HG02852 (cell line): ENCODE data around the gene IGHMBP2.

Experiments used
- ATAC-seq: cut with Tn5 transposase; IDR thresholded peaks from one replicate; pipeline ENCODE4 v1.9.1; 2021; ENCODE audit warnings: mild to moderate bottlenecking, moderate library complexity; ENCODE audit not compliant: unreplicated experiment

Gene IGHMBP2

GRCh38 chr11:68938816-68939582 lies 35.3 kb downstream of the IGHMBP2 start:
- ATAC-seq: no peak

DNA sequence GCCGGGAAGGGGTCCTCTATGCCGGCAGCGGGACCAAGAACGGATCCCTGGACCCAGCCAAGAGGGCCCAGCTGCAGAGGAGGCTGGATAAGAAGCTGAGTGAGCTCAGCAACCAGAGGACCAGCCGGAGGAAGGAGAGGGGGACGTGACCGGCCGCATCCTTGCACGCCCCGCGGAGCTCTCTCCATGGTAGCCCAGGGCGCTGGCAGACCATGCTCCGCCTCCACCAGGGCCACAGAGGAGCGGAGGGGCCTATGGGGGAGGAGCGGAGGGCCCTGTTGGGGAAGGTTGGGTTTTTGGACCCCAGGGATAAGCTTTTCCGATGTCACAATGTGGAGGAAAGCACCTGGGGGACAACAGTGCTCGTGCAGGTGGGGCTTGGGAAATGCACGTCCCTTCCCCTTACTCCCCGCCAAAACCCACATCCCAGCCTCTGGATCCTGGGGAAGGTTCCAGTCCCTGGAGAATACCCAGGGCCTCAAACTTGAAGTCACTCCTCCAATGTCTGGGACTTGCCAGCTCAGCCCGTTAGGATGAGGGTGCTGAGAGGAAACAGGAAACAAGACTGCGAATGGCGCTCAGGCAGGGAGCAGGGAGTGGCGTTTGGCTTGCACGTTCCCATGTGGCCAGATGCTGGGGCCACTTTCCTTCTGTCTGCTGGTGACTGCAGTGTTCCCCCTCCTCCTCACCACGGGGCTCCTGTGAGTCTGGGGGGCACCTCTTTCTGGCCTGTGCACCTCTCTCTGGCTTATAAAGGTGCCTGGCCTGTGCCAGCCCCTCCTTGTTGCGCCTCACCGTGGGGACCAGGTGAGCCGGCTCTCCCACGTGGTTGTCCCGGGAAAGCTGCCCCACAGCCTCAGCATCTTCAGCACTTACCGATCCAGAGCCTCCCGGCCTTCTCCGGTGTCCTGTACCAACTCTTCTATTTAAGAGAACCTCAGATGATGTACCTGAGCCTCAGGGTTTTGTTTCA lies 36.2 kb downstream of the IGHMBP2 start:
- ATAC-seq: no peak

- no peak for ATAC-seq
These were observed 37.1 kb downstream of the IGHMBP2 start for GRCh38 chr11:68940651-68941323.

DNA sequence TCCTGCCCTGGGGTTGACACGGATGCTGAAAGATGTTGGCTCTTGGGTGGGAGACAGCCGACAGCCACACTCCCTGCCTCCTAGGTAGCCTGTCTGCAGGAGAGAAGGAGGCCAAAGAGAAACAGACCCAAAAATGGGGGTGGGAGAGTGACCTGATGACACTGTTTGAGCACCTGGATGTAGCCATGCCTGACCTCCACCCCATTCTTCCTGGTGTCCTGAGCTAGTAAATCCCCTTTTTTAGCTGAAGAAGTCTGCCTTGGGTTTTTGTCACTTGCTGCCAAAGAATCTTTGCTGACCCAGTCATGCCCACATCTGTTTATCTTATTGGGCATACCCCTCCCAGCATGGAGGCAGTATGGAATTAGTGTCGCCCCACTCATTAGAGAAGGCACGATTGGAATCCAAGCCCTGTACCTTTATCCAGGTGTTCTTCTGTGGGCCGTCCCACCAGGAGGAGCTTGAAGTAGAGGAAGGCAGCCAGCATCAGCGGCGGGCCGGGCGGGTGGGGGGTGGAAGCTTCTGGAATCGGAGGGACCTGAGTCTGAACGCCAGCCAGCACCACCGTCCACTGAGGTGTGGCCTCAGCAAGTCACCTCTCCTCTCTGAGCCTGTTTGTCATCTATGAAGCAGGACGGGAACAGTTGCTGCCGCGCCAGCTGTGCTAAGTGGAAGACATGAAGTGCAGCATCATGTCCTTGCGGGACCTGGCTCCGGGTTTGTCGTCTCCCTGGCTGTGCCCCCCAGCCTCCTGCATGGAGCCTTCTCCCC lies 37.8 kb downstream of the IGHMBP2 start:
- no peak for ATAC-seq

DNA sequence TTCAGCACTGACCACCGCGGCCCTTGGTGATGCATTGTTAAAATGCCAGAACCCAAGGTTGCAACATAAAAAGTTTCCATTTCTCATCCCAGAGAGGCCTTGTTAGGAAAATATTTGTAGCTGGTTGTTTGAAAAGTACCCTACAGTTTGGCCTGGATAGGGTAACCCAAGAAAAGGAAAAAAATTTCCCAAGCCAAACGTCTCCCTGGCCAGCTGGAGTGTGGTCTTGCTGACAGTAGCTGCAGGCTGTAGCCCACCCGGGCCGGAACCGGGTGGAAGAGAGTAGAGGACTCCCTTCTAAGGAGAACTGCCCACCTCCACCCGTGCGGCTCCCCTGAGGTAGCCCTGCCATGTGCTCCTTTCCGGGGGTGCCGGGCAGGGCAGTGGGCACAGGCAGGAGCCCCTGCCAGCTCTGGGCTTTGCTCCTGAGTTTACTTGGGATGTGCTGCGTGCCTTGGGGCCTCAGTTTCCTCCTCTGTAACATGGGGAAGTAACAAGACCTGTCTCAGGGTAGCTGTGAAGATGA lies 38.5 kb downstream of the IGHMBP2 start:
- no peak for ATAC-seq

DNA sequence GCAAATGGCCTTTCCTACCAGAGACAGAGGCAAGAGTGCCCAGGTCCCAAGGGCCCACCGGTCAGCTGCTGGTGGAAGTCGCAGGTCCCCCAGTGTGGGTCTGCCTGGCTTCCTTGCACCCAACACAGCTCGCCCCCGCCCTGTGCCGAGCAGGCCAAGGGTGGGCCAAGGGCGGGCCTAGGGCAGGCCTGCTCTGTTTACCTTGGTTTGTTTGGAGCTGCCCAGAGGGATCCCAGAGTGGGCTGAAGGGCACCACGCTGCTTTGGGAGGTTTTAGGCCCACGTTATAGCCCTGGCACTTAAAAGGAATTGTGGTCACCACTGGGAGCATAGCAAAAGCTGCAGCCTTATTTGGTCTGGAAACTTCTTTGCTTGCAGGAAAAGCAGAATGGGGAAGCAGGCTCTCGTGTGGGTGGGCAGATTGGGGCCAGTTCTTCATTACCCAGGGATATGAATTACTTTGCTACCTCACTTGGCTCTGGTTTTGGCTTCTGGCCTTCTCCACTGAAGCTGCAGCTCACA lies 39.1 kb downstream of the IGHMBP2 start:
- ATAC-seq: no peak

DNA sequence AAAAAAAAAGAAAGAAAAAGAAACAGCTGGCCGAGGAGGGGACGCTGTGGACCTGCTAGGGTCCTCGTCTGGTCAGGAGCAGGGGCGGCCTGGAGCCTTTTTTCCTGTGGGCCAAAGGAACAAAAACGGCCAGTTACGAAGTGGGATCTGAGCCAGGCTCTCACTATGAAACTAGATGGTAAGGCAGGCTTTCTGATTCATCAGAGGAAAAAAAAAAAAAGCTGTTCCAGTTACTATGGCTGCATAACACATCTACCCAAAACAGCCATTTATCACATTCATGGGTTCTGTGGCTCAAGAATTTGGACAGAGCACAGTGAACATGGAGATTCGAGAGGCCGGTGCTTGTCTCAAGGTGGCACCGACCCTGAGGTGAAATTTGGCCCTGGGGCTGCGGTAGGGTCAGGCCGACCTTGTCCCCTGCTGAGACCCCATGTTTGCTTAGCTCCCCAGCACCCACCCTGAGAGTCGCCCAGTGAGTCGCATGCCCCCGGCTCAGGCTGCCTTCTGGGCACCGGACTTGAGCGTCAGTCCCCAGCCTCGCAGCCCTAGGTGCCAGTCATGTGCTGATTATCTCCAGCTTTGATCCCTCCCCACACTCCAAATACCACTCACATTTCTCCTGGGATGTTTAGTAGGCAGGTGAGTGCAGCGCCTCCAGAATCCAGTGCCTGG lies 42.9 kb downstream of the IGHMBP2 start:
- no peak for ATAC-seq

DNA sequence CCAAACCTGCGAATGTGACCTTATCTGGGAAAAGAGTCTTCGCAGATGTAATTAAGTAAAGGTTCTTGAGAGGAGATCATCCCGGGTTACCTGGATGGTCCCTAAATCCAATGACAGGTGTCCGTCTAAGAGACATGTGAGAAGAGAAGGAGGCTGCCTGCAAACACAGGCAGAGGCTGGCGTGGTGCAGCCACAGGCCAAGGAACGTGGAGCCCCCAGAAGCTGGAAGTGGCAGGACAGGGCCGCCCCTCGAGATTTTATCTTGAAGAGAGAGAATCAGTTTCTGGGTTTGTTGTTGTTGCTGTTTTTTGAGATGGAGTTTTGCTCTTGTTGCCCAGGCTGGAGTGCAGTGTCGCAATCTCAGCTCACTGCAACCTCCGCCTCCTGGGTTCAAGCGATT lies 43.5 kb downstream of the IGHMBP2 start:
- no peak for ATAC-seq

DNA sequence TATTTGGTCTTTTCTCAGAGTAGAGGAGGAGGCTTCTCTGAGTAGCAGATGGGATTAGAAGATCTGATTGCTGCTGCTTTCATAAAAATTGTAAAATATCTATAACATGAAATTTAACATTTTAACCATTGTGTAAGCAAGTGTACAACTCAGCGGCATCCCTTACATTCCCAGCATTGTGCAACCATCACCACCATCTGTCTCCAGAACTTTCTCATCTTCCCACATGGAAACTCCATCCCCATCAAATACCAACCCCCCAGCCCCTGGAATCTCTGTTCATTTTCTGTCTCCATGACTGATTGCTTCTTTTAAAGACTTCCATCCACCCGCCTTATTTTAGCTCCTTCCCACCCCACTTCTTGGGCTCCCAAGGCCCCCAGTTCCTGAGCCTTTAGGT lies 44.8 kb downstream of the IGHMBP2 start:
- ATAC-seq: no peak

- ATAC-seq: no peak
These were observed 45.2 kb downstream of the IGHMBP2 start for GRCh38 chr11:68948935-68949334.

DNA sequence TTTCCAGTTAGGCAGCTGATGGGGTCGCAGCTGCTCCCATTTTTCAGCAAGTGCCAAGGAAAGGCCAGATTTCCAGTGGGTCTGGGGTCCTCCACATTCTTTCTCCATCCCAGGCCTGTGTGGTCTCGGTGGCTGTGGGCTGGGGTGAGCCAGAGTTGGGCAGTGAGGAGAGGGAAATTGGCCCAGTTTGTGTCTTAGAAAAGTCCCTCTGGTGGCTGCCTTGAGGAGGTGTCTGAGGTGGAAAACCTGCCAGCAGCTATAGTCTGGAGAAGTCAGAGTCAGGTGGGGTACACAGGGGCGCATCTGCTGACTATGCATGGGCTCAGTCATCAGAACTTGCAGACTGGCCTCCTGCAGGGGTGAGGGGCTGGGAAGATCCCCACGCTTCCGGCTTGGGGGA lies 46.6 kb downstream of the IGHMBP2 start:
- no peak for ATAC-seq

DNA sequence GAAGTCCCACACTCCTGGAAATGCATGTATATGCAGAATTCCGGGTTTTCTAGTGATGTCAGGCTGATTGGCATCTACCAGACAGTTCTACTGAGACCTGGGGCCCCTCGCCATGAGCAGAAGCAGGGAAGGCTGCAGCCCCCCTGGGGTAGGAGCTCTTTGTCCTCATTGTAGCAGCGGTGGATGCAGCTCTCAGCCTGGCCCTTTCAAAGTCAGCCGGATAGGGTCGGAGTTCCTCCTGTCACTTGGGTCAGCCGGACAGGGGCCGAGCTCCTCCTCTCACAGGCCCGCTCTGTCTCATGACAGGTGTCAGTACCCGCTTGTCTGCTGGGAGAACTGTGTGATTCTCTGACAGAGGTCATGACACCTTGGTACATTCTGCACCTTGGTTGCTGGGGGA lies 47.1 kb downstream of the IGHMBP2 start:
- ATAC-seq: no peak

DNA sequence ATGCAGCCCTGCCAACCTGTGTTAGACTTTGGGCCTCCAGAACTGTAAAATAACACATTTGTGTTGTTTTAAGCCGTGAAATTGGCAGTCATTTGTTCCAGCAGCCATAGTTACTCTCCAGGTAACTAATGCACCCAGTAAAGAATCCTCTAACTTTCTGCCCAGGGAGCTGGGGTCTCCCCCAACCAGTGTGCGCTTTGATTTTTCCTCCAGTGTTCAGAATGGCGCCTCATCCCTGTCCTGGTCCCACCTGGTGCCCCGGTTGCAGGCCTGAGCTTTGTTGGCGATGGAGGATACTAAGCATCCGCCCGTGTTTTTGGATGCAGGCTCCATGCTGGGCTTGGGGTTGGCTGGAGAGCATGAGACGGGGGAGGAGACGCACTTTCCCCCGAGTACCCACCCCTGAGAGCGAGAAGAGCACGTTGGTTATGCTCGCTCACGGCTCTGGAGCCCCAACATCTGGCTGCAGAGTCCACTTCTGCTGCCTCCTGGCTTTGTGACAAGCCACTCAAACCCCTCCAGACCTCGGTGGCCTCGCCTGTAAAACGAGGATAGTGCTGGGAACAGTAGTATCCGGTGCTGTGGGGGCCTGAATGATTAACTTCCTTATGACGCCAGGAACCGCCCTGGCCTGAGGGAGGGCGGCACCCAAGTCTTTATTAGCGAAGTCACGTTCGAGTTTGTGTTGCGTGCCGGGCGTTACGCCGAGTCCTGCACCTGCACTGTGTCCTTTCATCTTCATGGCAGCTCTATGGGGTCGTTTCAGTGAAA lies 51.3 kb downstream of the IGHMBP2 start:
- ATAC-seq: no peak

GRCh38 chr11:68955607-68955958 lies 51.9 kb downstream of the IGHMBP2 start:
- ATAC-seq: no peak

DNA sequence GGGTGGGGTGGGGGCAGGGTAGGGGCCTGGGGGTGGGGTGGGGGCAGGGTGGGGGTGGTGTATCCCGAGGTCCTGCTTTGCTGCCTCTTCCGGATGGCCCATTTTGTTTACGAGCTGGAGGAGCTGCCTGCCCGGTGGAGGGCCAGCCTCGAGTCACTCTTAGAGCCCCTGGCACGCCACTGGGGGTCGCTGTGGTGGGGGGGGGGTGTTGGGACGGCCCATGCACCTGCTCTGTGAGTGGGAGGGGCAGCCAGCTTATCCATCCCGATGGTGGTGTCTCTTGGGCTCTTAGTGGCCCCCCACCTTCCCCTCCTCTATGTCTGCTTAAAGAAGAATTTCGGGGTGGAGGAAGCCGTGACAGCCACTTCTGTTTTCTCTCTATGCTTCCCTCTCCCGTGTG lies 52.5 kb downstream of the IGHMBP2 start:
- no peak for ATAC-seq

GRCh38 chr11:68956547-68957254 lies 53.0 kb downstream of the IGHMBP2 start:
- no peak for ATAC-seq

DNA sequence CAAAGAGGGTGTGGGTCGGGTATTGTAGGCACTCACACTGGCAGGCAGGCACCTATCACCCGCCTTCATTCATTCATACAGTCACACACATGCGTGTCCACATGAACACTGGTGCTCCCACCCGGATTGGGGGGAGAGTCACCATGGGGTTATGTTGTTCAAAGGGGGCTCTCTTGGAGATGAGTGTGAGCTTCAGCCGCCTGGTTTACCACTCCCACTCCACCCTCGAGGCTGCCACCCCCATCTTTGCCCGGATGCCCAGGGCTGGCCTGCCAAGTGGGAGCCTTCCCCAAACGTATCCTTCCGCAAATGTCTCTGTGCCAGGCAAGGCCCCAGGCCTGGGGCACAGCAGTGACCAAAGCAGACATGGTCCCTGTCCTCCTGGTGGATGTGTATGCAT lies 54.5 kb downstream of the IGHMBP2 start:
- ATAC-seq: no peak
